Activated CD8-positive, alpha-beta memory T cell treated with anti-CD3 and anti-CD28 coated beads, Interleukin-2, amount 50 U/mL, for 24 hours (primary cell): ENCODE measurements around the gene VEGFC.

Experiments
- DNase-seq: peaks from one replicate; pipeline ENCODE4 v3.0.0-alpha.2; 2020; ENCODE audit errors: extremely low read depth

VEGFC gene, protein sequence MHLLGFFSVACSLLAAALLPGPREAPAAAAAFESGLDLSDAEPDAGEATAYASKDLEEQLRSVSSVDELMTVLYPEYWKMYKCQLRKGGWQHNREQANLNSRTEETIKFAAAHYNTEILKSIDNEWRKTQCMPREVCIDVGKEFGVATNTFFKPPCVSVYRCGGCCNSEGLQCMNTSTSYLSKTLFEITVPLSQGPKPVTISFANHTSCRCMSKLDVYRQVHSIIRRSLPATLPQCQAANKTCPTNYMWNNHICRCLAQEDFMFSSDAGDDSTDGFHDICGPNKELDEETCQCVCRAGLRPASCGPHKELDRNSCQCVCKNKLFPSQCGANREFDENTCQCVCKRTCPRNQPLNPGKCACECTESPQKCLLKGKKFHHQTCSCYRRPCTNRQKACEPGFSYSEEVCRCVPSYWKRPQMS

DNA sequence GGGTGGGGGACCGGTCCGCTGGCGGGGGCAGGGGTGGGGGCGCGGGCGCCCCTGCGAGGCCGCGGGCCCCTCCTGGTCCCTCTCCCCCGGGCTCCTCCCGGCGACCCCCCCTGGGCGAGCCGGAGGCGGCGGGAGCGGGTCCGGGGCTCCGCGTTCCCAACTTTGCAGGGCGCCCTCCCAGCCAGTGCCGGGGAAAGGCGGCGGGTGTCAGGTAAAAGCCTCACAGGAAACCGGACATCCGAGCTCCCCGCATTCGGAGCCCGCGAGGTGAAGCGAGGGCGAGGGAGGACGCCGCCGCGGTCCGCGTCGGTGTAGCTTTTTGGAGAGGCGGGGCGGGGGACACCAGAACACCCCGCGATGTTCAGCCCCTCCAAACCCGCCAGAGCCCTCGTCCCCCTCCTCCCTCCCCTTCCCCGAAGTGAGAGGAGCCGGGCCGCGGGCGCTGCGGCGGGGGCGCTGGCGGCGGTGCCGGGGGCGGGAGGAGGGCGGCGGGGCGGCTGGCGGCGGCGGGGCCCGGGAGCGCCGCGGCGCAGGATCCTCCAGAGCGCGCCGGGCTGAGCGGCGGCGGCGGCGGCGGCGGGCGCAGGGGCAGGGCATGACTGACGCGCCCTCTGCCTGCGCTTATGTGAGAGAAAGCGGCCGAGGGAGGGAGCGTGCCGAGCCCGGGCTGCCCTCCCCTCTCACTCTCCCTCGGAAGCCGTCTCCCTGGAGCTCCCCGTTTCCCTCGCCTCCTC is at the start of gene VEGFC:
VEGFC (minus strand) TSS at position 597 of the 734 bp plus-strand sequence. CDS start 611 bp downstream, outside the sequence.
- no peak for DNase-seq

DNA sequence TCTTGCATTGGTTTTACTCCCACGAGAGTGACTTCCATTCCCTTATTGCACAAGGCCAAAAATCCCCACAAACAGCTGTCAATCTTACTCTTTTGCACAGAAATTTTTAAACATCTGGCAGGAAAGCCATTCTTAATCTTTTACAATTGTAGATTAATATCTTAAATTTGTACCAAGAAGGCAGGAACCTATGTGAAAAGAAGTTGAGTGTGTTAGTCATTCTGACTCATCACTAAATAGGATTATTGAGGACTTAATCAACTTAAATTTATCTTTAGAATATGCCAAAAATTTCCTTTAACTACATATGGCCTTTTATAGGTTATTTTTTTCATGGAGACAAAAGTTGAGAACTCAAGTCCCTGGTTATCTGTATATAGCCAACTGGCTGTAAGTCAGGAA is 49.0 kb upstream of the VEGFC start:
- no peak for DNase-seq

DNA sequence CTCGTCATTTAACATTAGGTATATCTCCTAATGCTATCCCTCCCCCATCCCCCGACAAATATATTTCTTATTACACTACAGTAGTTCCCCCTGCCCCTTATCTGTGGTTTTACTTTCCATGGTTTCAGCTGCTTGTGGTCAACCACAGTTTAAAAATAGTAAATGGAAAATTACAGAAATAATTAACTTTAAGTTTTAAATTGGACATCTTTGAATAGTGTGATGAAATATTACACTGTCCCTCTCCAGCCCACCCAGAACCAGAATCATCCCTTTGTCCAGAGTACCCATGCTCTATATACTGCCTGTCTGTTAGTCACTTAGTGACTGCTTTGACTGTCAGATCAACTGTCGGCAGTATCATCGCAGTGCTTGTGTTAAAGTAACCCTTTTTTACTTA is 47.4 kb upstream of the VEGFC start:
- DNase-seq: no peak

DNA sequence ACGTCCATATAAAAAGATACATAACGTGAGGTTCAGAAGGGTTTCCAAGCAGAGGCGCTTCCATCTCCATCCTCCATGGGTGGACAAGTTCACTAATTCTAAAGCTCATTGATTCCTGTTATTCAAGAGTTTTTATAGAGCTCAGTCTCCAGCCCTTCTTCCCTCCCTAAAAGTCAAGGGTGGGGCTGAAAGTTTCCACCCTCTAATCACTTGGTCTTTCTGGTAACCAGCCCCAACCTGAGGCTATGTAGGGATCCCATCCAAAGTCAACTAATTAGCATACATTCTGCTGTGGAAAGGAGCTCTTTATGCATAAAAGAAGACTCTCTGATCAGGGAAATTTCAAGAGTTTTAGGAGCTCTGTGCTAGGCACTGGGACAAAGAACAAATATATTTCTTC is 46.9 kb upstream of the VEGFC start:
- DNase-seq: no peak

DNA sequence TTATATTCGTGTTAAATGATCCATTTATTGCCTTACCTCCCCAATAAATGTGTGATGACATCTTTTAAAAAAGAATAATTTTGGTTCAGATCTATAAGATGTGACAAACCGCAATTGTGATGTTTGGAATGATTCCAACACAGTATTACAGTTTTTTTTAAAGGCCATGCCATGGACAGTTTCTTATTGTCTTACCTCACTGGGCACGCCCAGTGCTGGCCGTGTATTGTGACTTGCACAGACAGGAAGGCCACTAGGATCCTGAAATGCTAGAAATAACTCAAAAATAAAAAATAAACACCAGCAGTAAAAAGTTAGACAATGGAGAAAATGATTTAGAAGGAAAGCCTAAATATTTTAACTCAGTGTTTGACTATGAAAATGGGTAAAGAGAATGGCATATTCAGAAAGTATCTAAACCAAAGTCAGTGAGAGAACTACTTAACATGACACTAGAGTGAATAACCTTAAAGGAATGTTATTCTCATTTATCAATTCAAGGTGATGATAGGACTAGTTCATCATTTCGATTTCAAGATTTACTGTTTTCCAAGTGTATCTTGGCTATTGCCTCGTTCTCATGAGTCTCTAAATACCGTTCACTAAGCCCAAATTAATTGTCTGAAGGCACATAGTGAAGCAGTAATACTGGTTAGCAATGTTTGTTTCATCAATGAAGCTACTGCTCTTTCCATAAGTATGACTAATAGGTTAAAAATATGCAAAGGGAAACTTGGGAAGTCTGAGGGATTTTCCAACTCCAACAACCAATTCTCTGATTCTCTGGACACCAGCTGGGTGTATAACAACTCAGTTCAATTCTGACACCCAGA is 46.1 kb upstream of the VEGFC start:
- no peak for DNase-seq

DNA sequence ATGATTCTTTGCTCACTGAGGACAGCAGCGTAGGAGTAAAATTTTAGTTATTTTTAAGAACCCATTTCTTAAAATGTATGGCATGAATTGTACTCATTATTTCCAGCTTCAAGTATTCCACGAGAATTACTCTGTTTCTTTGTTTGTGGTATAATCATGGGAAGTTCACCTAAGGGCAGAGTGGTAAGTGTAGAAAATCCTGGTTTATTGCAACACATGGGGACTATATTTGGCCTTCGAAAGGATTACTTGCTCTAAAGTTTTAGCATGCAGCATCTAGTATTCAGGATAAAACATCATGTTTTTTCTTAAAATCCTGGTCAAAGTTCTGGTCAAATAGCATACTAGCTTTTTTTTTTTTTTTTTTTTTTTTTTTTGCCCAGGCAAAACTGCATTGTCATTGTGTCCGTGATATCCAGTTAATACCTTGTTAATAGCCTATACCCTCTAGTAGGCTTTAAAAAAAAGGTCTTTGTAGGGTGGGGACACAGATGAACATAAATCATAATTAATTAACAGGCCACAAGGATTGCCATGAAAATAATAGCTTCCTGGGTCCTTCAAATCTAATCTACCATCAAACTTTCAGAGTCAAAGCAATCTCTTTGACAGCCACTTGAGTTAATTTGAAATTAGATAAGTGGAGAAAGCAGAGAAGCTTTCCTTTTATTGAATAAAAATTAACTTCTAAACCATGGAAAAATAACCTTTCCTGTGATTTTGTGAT is 44.6 kb upstream of the VEGFC start:
- DNase-seq: no peak

DNA sequence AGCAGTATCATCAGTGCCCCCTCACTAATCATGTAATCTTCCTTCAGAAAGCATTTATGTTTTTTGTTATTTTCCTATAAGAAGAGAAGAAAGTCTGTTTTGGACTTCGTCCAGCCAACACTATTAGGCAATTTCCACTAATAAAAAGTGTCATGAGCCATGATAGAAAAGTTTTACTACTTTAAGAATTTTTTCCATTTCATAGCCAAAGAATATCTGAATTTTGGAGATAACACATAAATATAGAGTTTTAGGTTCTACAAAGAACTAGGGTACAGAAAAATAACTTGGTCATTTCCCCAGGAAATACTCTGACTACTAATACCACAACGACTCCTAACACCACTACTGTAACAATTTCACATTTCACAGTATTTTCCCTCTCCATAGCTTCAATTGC is 41.8 kb upstream of the VEGFC start:
- DNase-seq: no peak

DNA sequence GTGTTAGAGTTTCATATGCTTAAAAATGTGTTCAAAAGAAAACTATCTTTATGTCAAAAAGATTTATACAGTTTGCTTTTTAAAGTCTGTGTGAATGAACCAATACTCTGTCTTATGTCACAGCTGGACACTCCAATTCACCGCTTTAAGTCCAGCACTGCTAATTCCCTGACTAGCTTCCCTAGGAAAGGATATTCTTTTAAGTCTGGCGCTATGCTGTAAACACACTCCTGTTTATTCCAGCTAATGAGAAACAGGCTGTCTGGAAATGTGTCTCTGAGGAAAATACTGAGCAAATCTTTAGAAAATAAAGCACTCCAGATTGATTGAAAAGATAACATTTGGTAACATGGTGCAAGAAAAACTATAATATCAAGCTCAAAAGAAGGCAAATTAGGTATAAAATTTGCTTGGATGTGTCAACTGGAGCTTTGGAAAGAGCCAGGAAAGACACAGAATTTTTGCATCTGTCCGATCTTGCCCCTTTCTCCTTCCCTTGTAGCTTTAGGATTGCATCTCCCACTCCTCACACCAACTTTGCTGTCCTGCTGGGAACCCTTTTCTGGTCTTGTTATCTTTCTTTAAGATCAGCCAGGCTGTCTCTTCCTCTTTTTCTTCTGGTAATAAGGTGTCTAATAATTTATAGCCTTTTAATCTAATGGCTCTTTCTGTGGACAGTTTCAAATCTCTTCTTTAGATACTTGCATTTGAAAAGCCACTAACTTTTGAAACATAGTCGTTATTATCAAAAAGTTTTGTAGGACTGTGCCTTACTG is 40.9 kb upstream of the VEGFC start:
- no peak for DNase-seq

DNA sequence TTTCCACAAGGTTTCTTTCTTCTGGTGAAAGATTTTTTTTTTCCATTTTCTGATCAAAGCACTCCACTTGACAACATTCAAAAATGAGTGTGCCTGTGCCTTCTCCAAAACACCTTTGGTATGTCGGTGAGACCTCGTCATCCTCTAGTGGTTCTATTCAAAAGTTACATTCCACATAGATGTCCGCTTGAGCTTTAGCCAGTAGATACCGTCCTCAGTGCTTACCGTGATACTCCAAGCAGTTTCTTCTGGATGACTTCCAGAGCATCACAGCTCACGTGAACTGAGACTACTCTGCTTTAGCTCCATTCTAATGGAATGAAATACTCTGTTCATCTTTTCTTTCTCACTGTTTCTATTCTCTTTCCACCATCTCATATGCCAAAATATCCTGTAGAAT is 38.2 kb upstream of the VEGFC start:
- no peak for DNase-seq

DNA sequence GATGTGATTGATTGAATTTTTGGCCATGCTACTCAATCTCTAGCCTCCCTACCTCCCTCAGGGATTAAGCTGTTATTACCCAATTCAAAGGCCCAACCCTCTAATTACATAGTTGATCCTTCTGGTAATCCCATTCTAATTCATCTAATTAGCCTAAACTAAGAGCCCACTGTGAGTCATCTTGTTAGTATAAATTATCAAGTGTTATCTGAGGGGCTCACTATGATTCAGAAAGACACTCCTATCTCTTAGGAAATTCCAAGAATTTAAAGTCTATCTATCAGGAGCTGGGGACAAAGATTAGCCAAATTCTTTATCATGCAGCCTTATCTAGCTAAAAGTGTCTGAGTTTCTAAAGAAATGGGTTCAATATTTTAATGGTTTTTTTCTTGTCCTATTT is 32.9 kb upstream of the VEGFC start:
- no peak for DNase-seq

DNA sequence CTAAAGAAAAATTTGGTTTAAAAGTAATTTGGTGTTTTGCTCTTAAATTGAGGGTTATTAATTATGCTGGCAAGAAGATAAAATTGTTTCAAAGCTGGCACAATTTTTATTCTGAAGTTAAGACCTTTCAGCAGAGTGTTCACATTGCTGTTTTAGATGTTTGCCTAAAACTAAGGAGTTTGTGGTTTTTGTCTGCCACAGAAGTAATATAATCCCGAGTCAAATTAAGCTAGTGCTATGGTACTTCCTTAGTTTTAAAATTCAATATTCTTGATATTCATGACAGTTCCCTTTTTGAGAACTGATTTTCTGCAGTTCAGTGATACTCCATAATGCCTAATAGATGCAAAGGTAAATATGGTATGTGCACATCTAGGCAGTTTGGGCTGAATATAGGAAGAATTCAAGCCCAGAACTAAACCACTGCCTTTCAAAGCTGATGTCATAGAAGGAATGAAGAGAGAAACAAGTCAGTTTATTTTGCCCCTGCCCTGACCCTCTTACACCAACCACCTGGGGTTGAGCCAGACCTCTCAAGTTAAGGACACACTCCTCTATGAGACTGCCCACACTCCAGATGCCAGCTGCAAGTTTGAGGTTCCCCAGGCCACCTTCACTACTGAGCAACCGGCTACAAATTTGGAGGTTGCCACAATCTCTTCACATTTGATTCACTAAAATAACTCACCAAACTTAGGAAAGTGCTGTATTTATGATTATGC is 32.1 kb upstream of the VEGFC start:
- DNase-seq: no peak

DNA sequence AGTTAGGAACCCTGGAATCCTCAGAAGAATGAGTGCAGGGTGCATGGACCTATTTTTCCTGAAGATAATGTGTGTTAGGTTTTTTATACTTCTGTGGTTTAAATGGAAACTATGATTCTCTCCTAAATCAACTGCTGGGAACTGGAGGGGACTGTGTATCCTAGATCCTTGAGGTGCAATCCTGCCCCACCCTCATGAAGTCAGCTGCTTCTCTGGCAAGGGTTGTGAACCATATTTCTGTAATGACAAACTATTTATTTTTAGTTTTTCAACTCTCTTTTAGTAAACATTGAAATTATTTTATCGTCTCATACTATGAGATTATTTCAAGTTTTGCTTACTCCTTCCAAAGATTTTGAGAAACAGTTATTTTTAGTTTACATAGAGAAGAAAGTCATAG is 25.8 kb upstream of the VEGFC start:
- DNase-seq: no peak

DNA sequence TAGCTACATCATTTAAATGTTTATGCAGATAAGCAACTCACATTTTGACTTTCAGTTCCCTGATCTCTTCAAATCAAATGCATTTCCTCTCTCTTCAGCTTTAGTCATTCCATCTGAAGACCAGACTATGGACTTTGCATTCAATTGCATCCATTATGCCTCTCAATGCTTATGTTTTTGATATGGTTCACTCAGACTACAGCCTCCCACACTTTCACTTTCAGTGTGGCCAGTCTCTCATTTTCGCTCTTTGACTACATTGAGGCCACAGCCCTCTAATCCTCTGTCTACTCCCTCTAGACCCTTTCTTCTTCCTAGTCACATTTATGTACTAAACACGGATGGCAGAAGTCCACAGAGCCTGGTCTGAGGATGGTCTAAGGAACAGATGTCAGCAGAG is 24.5 kb upstream of the VEGFC start:
- DNase-seq: no peak

DNA sequence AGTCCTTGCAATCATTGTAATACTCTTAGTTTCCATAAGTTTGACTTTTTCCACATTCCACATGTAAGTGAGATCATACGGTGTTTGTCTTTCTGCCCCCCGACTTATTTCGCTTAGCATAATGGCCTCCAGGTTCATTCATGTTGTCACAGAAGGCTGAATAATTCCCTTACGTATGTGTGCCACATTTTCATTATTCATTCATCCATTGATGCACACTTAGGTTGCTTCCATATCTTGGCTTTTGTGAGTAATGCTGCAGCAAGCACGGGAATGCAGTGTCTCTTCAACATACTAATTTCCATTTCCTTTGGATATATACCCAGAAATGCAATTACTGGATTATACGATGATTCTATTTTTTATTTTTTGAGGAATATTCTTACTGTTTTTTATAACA is 22.0 kb upstream of the VEGFC start:
- DNase-seq: no peak

DNA sequence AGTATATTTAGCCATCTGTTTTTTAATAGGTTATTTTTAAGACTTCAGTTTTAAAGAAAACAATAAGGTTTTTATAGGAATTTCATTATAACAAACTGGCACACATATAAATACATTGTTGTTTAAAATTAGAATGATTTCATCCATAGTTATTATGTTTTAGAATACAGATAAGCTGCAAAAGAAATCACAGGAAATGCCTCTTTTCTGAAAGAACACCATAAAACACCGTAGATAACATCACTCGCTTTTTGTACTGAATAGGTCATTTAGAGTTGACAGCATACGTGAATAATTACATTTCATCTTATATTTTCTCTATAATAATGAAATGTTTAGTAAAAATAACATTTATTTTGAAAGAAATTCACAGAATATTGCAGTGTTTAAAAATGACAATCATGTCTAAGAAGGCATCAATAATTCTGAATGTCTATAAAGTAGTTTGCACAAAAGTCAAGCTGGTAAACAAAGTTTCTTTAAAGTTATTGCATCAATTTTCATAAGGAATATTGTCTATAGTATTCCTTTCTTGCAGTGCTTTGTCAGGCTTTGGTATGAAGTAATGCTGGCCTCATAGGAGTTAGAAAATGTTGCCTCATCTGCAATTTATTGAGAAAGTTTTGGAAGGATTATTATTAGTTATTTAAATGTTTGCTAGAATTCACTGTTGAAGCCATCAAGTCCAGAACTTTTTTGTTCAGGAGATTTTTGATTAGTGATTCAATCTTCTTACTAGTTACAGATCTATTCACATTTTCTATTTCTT is 17.9 kb upstream of the VEGFC start:
- no peak for DNase-seq

DNA sequence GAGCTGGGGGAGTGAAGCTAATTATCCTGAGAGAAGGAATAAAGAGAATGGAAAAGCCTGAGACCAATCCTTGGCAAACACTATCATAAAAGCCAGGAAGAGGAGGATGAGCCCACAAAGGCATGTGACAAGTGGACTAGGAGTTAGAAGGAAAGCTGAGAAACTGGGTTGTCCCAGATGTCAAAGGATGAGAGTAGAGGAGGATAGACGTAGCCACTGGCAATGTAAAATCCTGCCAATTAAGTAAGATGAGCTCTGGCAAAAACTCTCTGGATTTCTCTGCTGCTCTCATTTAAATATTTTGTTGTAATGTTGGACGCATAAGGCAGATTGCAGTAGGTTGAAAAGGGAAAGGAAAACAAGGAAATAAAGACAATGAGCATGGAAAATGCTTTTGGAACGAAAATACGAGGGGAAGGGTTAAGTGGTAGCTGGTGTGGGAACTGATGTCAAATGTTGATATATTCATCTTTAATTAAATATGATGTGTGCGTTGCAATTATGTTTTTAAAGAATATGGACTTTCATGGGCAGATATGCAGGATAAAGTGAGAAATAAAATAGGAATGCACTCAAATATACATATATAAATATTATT is 14.2 kb upstream of the VEGFC start:
- DNase-seq: no peak

DNA sequence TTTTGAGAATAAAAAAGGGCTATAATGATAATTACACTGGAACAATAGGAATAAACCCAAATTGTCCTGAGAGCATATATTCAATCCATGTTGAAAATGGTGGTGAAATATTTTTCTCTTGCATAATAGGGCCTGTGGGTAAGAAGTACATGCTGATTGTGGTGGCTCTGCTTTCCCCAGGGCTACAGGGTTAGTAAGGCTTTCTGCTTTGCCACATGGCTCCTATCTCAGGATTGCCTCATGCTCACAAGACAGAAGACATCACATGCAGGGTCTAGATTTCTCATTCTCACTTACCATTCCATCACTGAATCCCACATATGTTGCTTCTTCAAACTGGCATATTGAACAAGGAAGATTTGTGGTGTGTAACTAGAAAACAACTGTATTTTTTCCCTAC is 12.4 kb upstream of the VEGFC start:
- no peak for DNase-seq

DNA sequence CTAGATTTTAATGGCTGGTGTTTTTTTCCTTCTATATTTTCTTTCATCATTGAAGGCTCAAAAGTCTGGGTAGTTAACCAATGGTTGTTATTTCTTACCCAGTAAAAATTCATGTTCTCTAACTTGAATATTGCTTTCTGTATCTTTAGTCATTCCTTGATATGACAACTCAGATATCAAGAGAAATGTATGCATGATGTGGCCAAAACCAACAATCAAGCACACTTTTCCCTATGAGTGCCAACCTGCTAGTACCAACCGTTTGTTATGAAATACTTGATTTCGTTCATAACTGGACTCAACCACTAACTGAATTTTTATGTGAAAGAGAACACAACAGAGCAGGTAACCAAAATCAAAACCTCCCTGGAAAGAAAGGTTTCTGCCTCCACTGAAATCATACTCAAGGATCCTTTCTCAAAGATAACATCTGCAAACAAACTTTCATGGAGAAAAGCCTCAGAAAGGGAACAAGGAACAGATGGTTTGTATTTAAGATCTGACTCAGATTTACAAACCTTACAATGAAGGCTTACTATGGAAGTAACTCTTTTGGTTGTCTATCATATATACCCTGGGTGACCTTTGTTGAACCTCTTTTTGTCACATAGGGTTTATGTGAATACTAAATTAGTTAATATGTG is 8.3 kb upstream of the VEGFC start:
- DNase-seq: no peak

DNA sequence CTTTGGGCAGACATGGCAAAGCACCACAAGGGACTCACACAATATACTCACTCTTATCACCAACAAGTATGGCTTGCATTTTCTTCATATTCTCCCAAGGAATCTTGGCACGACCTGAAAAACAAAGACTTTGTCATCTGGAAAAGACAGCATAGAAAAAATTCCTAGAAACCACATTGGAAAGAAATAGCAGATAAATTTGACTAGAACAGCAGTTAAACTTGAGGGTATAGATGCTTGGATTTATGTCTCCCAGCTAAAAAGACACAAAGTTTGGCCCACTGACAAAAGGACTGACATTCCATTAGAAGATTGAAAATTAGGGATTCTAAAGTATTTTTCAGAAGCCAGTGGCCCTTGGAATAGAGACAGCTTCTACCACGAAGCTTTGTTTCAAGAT is 6.9 kb upstream of the VEGFC start:
- no peak for DNase-seq
